Fibroblast of lung (primary cell): ENCODE data around the gene MSN.
"Not testable (repeated sequence)": the region's sequence is repeated elsewhere in the genome, so short reads cannot be mapped to it uniquely, and the experiment has no call there.

Experiments used
- EZH2 ChIP-seq: IDR thresholded peaks from 2 replicates; pipeline ENCODE4 v1.5.1; 2012; ENCODE audit warnings: low read length, control low read depth, mild to moderate bottlenecking; ENCODE audit errors: missing control alignments
- TF ChIP-seq, protein P1 (sequence below), 2 donors: IDR thresholded peaks in 1 of 2; conservative IDR thresholded peaks in 1 of 2; 1 replicate in 1 of 2; 2 replicates in 1 of 2; pipeline ENCODE4 v1.5.1; 2011 to 2012; ENCODE audit warnings: low read length in 2 of 2, control low read depth in 1 of 2, inconsistent platforms in 1 of 2, low read depth in 1 of 2, mild to moderate bottlenecking in 1 of 2

DNA sequence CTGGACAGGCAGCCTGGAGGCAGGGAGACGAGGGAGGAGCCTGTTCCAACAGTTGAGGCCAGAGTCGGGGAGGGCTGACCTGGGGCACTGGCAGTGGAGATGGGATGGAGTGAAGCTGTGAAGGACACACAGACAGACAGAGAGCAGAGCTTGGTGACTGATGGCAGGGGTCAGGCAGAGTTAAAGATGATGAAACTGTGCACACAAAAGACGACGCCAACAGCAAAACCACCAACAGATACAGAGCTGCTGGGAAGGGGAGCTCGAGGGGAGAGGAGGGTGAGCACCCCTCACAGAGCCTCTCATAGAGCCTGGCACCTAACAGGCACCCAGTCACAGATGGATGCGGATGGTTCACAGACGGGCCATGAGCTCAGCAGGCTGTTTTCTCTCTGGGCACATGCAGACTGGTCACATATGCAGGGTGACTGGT, 10.4 kb upstream of the MSN start:
- not testable (repeated sequence) for TF ChIP-seq EZH2
- TF ChIP-seq, protein P1, sequence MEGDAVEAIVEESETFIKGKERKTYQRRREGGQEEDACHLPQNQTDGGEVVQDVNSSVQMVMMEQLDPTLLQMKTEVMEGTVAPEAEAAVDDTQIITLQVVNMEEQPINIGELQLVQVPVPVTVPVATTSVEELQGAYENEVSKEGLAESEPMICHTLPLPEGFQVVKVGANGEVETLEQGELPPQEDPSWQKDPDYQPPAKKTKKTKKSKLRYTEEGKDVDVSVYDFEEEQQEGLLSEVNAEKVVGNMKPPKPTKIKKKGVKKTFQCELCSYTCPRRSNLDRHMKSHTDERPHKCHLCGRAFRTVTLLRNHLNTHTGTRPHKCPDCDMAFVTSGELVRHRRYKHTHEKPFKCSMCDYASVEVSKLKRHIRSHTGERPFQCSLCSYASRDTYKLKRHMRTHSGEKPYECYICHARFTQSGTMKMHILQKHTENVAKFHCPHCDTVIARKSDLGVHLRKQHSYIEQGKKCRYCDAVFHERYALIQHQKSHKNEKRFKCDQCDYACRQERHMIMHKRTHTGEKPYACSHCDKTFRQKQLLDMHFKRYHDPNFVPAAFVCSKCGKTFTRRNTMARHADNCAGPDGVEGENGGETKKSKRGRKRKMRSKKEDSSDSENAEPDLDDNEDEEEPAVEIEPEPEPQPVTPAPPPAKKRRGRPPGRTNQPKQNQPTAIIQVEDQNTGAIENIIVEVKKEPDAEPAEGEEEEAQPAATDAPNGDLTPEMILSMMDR (conservative IDR thresholded peaks at IDR 0.05 in 1 of 2, IDR thresholded peaks at IDR 0.05 in 1 of 2; ENCODE audit: low read depth in 1 of 2, low read length in 2 of 2): not testable (repeated sequence)
